ENCODE results near the gene BACH2.

DNA sequence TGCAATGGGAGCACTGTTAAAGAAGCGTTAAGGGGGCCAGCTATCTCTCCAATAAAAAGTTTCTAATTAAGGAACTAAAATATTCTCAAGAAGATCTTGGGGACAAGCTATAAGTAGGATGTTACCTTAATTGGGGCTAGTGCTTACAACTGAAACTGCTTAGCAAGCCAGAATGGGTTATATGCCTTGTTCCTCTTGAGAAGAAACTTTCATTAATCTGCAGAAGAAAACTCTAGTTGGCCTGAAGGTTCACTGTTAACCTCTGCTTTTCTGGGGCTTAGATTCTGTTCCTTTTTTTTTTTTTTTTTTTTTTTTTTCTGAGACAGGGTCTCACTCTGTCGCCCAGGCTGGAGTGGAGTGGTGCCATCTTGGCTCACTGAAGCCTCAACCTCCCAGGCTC, 82.2 kb downstream of the BACH2 start:
- TF ChIP-seq EZH2 (IDR thresholded peaks at IDR 0.05; ENCODE audit: insufficient read depth, poor library complexity, severe bottlenecking) (no peak), EZH2phosphoT487 (IDR thresholded peaks at IDR 0.05; ENCODE audit: insufficient read depth, low read depth) (no peak)

Data from GM23248 (cell line).